Measurements from ENCODE around the gene FAM98C. TPM values are rescaled to one million over a fixed set of nuclear protein-coding genes. Genes with fewer than 3 reads are reported as not detected.

Gene FAM98C
- total and polyA plus RNA-seq, 2 of the 13 experiments (the other 11 are each of a cell fraction or from before 2014, with no cell fraction given), result 10.0 to 11.5 TPM

GRCh38 chr19:38402967-38403674, at the start of gene FAM98C (continued):
- TF ChIP-seq ZSCAN29 (CRISPR knock-in tag; conservative IDR thresholded peaks at IDR 0.05), result 0 out of 2 replicates have a peak, but pooled peaks have one; percentile 44
- peak; percentile 76 for TF ChIP-seq ZNF160 (CRISPR knock-in tag; IDR thresholded peaks at IDR 0.05)
- 0 out of 2 replicates have a peak, but pooled peaks have one; percentile 53 for TF ChIP-seq ZNF83 (CRISPR knock-in tag; IDR thresholded peaks at IDR 0.05; ENCODE audit: borderline replicate concordance)
- no peak for TF ChIP-seq ZNF737 (CRISPR knock-in tag; IDR thresholded peaks at IDR 0.05; ENCODE audit: borderline replicate concordance)
- TF ChIP-seq MYC (CRISPR knock-in tag; IDR thresholded peaks at IDR 0.05; ENCODE audit: borderline replicate concordance), result peak; percentile 84
- TF ChIP-seq ZBTB7A (CRISPR knock-in tag; IDR thresholded peaks at IDR 0.05), result peak; percentile 74
- TF ChIP-seq ARNT (IDR thresholded peaks at IDR 0.05), result no peak
- TF ChIP-seq E2F1 (CRISPR knock-in tag; IDR thresholded peaks at IDR 0.05), result peak; percentile 89
- TF ChIP-seq ZNF512B (CRISPR knock-in tag; IDR thresholded peaks at IDR 0.05; ENCODE audit: borderline replicate concordance), result no peak
- peak in 1 of 2 experiments; percentile 47; a peak in 1 of 4 replicates for TF ChIP-seq ATF4 (CRISPR knock-in tag; IDR thresholded peaks at IDR 0.05)
- peak; percentile 54; the same call in 1 of the 2 replicates for TF ChIP-seq SNAPC2 (CRISPR knock-in tag; IDR thresholded peaks at IDR 0.05)
- no peak for TF ChIP-seq TAF15 (IDR thresholded peaks at IDR 0.05; ENCODE audit: low read depth, low read length, poor library complexity, severe bottlenecking)
- peak; percentile 95 for TF ChIP-seq NFYB (CRISPR knock-in tag; IDR thresholded peaks at IDR 0.05)
- TF ChIP-seq HMG20A (CRISPR knock-in tag; IDR thresholded peaks at IDR 0.05; ENCODE audit: borderline replicate concordance), result no peak
- peak; percentile 74; the same call in 1 of the 2 replicates for TF ChIP-seq DMAP1 (CRISPR knock-in tag; IDR thresholded peaks at IDR 0.05)
- peak; percentile 13 for TF ChIP-seq SKI (IDR thresholded peaks at IDR 0.05; ENCODE audit: partially characterized antibody)
- peak; percentile 88 for TF ChIP-seq STAG1 (CRISPR knock-in tag; IDR thresholded peaks at IDR 0.05)
- peak; percentile 73; the same call in 1 of the 2 replicates for TF ChIP-seq HES4 (CRISPR knock-in tag; IDR thresholded peaks at IDR 0.05; ENCODE audit: borderline replicate concordance)
- TF ChIP-seq ZNF619 (CRISPR knock-in tag; IDR thresholded peaks at IDR 0.05), result no peak
- peak; percentile 50; the same call in 1 of the 2 replicates for TF ChIP-seq CREB3 (CRISPR knock-in tag; IDR thresholded peaks at IDR 0.05)
- peak; percentile 54; the same call in 1 of the 2 replicates for TF ChIP-seq REPIN1 (CRISPR knock-in tag; IDR thresholded peaks at IDR 0.05; ENCODE audit: borderline replicate concordance, low read depth)
- TF ChIP-seq ZNF598 (CRISPR knock-in tag; IDR thresholded peaks at IDR 0.05; ENCODE audit: borderline replicate concordance), result peak; percentile 92; the same call in 1 of the 2 replicates
- no peak for TF ChIP-seq SRSF4 (IDR thresholded peaks at IDR 0.05; ENCODE audit: low read depth, low read length, poor library complexity, severe bottlenecking)
- peak; percentile 80; the same call in 1 of the 2 replicates for TF ChIP-seq ZSCAN12 (CRISPR knock-in tag; IDR thresholded peaks at IDR 0.05)
- TF ChIP-seq NAIF1 (CRISPR knock-in tag; IDR thresholded peaks at IDR 0.05; ENCODE audit: borderline replicate concordance), result peak; percentile 62; the same call in 1 of the 2 replicates
